ENCODE data around the gene RNF227.
"Not testable (repeated sequence)": the region's sequence is repeated elsewhere in the genome, so short reads cannot be mapped to it uniquely, and the experiment has no call there.

RNF227 gene

GRCh38 chr17:7887482-7888183 is 28.5 kb downstream of the RNF227 start:
- no peak for DNase-seq

DNA sequence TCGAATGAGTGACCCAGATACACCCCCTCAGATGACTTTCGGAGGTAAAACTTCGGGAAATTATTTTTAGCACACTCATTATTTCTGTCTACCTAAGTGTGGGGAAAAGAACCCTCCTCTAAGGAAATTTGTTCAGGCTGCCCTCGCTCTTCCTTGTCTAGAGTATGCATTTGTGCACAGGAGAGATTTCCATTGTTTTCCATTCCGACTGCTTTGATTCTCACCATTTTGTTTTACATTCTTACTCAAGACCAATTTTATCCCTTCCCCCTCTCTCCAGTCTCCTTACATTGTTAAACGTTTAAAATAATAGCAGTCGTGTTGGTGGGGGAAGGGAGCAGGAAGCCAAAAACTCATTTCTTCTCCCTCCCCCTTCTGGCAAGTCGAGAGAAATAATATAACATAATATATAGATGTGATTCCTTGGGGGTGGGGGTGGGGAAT is 29.0 kb downstream of the RNF227 start:
- DNase-seq = no peak

- DNase-seq = no peak
Measured at GRCh38 chr17:7886227-7887037, 29.7 kb downstream of the RNF227 start.

DNA sequence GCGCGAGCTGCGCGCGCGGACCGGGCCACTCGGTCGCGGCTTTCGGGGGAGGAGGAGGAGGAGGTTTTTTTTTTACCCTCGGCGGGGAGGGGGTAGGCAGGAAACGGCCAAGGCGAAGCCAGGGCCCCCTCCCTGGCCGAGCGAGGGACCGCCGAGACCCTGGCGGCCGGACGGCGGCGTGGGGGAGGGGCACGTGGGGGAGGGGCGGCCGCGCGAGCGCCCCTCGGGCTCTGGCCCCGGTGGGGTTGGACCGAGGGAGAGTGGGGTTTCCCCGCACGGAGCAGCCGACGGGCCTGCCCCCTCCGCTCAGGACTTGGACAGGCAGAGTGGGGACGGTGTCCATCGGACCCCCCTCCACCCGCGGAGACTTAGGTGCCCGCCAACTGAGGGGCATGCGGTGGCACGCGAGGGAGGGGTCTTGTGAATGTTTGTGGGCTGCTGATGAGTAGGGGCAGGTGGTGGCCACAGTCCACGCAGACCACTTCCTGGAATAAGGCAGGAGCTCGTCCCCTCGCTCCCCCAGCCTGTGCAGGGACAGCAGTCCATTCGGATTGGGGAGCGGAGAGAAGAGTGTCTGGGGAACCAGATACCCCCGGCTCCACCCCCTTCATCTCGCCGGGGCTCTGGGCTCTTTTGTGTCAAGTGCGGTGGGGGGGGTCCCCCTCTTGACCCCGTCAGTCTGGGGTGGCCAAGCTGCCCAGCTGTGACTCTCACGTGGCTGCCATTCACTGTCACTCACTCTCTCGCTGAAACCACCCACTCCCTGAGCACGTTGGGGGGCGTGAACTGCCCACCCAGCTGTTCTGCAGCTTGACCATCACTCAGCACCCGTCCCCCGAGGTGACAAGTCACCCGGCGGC is 30.5 kb downstream of the RNF227 start:
- DNase-seq = no peak

GRCh38 chr17:7884581-7885366 is 31.3 kb downstream of the RNF227 start:
- no peak for DNase-seq

DNA sequence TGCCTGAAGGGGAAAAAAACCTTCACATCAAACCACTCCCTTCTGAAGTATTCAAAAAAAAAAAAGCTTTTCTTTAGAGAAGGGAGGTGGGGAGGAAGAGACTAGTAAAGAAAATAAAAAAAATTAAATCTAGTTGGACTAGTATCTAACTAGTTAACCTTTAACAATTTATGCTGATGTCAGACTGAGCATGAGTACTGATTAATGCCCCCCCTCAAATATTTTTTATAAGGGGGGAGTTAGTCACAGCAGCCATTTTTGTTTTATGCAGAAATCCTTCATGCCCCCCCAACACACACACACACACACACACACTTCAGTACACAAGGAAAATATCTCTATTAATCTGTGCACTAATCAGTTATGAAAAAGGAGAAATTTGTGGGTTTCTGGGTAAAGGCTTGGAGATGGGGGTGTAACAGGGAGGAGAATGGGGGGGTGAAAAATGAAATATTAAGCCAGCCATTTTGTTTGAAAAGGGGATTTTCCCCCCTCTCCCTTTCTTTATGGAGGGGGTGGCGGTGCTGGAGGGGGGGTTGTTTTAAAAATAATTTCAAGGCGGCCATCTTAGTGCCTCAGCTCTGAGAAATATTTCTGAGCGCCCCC is 32.2 kb downstream of the RNF227 start:
- DNase-seq = no peak

- no peak for DNase-seq
Measured at GRCh38 chr17:7882629-7883028, 33.5 kb downstream of the RNF227 start.

- DNase-seq = no peak
Measured at GRCh38 chr17:7882068-7882467, 34.0 kb downstream of the RNF227 start.

GRCh38 chr17:7881276-7882054 is 34.6 kb downstream of the RNF227 start:
- DNase-seq = no peak

DNA sequence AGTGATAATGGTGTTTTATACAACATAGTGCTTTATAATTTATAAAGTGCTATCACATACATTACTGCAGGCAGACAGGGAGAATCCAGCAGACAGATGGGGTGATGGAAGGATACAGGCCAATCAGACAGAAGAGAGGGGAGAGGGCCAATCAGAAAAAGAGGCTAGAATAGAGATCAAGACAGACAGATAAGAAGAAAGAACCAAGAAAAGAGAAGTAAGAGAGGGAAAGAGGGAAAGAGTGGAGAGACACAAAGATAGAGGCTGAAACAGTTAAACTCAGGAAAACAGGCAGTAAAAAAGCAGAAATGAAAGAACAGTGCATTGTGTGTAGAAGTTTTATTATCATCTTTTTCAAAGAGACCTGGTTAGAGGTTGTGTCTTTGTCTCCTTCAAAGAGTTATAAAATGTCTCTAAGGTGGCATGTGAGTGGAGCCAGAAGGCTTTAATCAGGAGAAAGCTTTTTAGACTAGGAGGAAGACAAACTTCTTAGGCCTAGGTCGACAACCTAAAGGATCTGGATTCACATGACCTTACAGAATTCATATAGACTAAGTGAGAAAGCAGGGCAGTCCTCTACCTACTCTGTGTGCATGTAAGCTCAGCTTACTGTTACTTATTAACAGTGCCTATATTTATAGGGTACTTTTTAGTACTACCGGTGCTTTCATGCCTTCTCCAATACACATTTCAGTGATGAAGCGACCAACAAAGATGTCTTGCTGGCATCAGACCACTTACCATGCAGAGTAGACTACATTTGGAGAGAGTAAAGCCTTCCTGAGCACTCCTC is 35.8 kb downstream of the RNF227 start:
- DNase-seq = no peak

DNA sequence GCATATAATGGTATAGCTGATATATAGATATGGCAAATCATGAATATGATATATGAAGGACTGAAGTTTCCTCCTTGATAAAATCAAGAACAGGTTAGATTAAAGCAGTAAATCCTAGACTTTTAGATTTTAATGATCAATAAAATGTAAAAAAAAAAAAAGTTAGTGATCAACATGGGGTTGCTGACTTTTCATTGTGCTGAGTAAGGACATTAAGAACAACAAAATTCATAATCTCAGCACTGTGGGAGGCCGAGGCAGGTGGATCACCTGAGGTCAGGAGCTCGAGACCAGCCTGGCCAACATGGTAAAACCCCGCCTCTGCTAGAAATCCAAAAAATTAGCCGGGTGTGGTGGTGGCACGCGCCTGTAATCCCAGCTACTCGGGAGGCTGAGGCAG is 37.9 kb downstream of the RNF227 start:
- no peak for DNase-seq

GRCh38 chr17:7875804-7876370 is 40.2 kb downstream of the RNF227 start:
- no peak for DNase-seq

GRCh38 chr17:7873051-7873450 is 43.0 kb downstream of the RNF227 start:
- DNase-seq = no peak

GRCh38 chr17:7867881-7868329 is 48.2 kb downstream of the RNF227 start:
- DNase-seq = no peak

- DNase-seq = no peak
Measured at GRCh38 chr17:7864995-7865650, 51.0 kb downstream of the RNF227 start.

- DNase-seq = not testable (repeated sequence)
Measured at GRCh38 chr17:7864384-7864783, 51.7 kb downstream of the RNF227 start.

Data from cortex of kidney (tissue), 1 donor.